ENCODE measurements around the gene ZNF628.
"Not testable (repeated sequence)": the region's sequence is repeated elsewhere in the genome, so short reads cannot be mapped to it uniquely, and the experiment has no call there.

ZNF628 gene

DNA sequence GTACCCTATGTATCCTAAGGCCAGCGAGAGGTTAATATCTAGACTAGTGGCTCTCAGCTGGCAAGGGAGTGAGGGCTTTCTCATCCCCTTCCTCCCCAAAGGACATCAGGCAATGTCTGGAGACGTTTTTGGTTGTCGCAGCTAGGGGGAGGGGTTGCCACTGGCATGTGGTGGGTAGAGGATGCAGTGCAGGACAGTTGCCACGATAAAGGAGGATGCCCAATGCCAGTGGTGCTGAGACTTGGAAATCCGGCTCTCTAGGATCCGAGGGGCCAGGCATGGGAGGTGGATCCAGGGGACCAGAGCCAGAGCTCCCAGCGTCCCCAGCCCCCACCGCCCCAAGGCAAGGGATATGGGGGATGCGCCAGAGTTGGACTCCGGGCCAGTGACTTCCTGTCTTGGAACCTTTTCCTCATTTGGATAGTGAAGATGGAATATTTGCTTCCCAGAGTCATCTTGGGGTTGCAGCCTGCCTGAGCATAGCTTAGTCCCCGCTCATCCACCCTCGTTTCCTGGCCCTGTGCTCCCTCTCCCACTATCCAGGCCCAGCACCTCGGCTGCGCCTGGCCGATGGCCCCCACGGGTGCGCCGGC, 16.7 kb downstream of the ZNF628 start:
- no peak for TF ChIP-seq CTCF (IDR thresholded peaks at IDR 0.05; ENCODE audit: insufficient read depth, low read depth, low read length, missing control alignments)
- no peak overlapping the region for H3K4me3 ChIP-seq (ENCODE audit: low read depth, low read length)
- DNase-seq (ENCODE audit: low read depth), result no peak

DNA sequence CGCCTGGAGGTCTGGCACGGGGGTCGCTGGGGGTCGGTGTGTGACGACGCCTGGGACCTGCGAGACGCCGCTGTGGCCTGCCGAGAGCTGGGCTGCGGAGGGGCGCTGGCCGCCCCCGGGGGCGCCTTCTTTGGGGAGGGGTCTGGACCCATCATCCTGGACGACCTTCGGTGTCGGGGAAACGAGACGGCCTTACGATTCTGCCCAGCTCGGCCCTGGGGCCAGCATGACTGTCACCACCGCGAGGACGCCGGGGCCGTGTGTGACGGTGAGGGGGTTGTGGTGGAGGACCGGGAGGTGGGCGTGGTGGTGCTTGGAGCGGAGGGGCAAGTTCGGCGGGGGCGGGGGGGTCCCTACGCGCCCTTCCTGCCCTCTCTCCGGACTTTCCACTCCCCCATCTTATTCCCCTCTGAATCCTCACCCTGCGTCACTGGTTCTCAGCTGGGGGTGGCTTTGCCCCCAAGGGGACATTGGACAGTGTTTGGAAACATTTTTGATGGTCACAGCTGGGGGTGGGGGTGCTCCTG, 17.3 kb downstream of the ZNF628 start:
- no peak for TF ChIP-seq CTCF (IDR thresholded peaks at IDR 0.05; ENCODE audit: insufficient read depth, low read depth, low read length, missing control alignments)
- no peak for DNase-seq (ENCODE audit: low read depth)
- no peak overlapping the region for H3K4me3 ChIP-seq (ENCODE audit: low read depth, low read length)

DNA sequence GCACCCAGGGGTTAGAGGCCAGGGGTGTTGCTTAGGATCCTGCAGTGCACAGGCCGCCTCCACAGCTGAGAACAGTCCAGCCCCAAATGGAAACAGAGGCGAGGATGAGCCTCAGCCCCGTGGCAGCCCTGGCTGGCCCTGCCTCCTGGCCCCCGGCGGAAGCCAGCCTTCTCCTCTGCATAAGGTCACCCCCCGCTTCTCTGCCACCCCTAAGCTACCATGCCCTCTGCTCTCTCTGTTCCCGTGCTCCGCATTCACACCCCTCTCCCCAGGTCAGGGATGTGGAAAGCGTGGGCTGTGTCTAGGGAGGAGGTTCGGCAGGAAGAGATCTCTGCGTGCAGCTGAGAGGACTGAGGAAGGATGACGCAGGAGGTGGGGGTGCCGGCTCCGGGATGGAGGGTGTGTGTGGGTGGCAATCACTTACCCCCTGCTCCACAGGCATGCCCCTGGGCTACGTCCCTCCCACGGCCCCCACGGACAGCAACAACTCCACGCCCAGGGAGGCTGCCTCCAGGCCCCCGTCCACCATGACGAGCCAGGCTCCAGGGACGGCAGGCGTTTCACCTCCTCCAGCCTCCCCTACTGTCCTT, 17.9 kb downstream of the ZNF628 start:
- no peak for TF ChIP-seq CTCF (IDR thresholded peaks at IDR 0.05; ENCODE audit: insufficient read depth, low read depth, low read length, missing control alignments)
- H3K4me3 ChIP-seq (ENCODE audit: low read depth, low read length), result no peak overlapping the region
- DNase-seq (ENCODE audit: low read depth), result no peak

DNA sequence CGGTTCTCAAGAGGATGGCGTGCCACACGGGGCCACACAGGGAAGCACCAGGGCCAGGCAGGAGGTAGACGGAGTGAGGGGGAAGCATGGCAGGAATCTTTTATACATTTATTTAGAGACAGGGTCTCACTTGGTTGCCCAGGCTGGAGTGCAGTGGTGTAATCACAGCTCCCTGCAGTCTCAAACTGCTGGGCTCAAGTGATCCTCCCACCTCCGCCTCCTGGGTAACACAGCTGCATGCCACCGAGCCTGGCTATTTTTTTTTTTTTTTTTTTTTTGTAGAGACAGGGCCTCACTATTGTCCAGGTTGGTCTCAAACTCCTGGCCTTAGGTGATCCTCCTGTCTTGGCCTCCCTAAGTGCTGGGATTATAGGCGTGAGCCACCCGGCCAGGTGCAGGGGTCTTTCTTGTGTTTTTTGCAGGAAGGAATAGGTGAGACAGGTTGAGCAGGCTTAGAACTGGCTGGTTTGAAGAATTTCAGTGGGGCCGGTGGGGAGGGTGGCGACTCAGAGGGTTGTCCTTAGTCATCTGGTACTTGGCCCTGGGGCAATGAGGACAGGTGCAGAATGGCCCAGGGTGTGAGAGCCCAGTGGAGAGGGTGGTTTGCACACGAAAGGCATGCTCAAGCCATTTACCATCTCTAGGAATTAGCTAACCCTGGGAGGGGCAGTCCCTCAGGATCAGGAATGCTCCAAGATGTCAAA, 19.4 kb downstream of the ZNF628 start:
- H3K4me3 ChIP-seq (ENCODE audit: low read depth, low read length), result no peak overlapping the region
- no peak for DNase-seq (ENCODE audit: low read depth)
- TF ChIP-seq CTCF (IDR thresholded peaks at IDR 0.05; ENCODE audit: insufficient read depth, low read depth, low read length, missing control alignments), result no peak

- not testable (repeated sequence) for DNase-seq (ENCODE audit: low read depth); H3K4me3 ChIP-seq (ENCODE audit: low read depth, low read length)
These were observed 20.4 kb downstream of the ZNF628 start for GRCh38 chr19:55496820-55497219.

GRCh38 chr19:55497763-55498162, 21.3 kb downstream of the ZNF628 start:
- no peak for DNase-seq (ENCODE audit: low read depth)
- no peak overlapping the region for H3K4me3 ChIP-seq (ENCODE audit: low read depth, low read length)
- TF ChIP-seq CTCF (IDR thresholded peaks at IDR 0.05; ENCODE audit: insufficient read depth, low read depth, low read length, missing control alignments), result no peak

- DNase-seq (ENCODE audit: low read depth), result no peak
- no peak for TF ChIP-seq CTCF (IDR thresholded peaks at IDR 0.05; ENCODE audit: insufficient read depth, low read depth, low read length, missing control alignments)
- no peak overlapping the region for H3K4me3 ChIP-seq (ENCODE audit: low read depth, low read length)
These were observed 21.9 kb downstream of the ZNF628 start for GRCh38 chr19:55498246-55498840.
